HepG2 (cell line): ENCODE results near the gene ATP10A. TPM values are rescaled to one million over a fixed set of nuclear protein-coding genes. Genes with fewer than 3 reads are reported as not detected.

Experiments used
- ATAC-seq: fragments of 200-7000 bp; cut with Tn5 transposase; 3 replicates; pipeline ENCODE4 v1.9.1; 2020; ENCODE audit warnings: mild to moderate bottlenecking, moderate library complexity
- BruUV-seq: library from RNA; stranded (reverse); fragments of 400-500 nt; replicated peaks from 2 replicates; lab custom pipeline; 2021; lab: Mats Ljungman, UMichigan
- CTCF ChIA-PET: fragments of 300-600 bp; formaldehyde crosslinking; extraction: SDS; loops from one replicate; lab custom pipeline; 2021; ENCODE audit warnings: low total read pairs, inconsistent platforms, low intra/inter-chr PET ratio; lab: Yijun Ruan, JAX
- POLR2A ChIA-PET: fragments of 350-600 bp; sonication (Branson Sonifier 250); formaldehyde crosslinking; loops from one replicate; lab custom pipeline; 2020; ENCODE audit warnings: antibody characterized with exemption, inconsistent platforms; lab: Yijun Ruan, JAX
- DNase-seq: peaks from one replicate; pipeline ENCODE4 v3.0.0-alpha.2; 2015; ENCODE audit warnings: low spot score
- FAIRE-seq: peaks from 3 replicates; lab custom pipeline; 2011; peaks lifted over from hg19 to GRCh38; lab: Jason Lieb, UNC
- H2AFZ ChIP-seq: one replicate; pipeline ENCODE4 v1.6.1; 2011; ENCODE audit warnings: low read length, inconsistent platforms
- H3K27ac ChIP-seq: fragments of 300-600 bp; 3 replicates; pipeline ENCODE4 v1.8.0; 2011; ENCODE audit warnings: mixed run types, mild to moderate bottlenecking, mixed read lengths, low read length, inconsistent platforms; ENCODE audit not compliant: insufficient read depth; ENCODE audit errors: extremely low read length
- H3K27me3 ChIP-seq, 2 experiments: fragments of 200-600 bp in 1 of 2; 2 replicates in 1 of 2; 3 replicates in 1 of 2; pipeline versions ENCODE4 v1.6.0 to v1.8.0; 2011; ENCODE audit warnings: low read length in 2 of 2, mild to moderate bottlenecking in 2 of 2, moderate library complexity in 2 of 2, inconsistent platforms in 1 of 2; ENCODE audit not compliant: insufficient read depth in 2 of 2, control insufficient read depth in 1 of 2
- H3K36me3 ChIP-seq, 2 experiments: fragments of 200-600 bp in 1 of 2; replicated peaks in 1 of 2; 2 replicates in 1 of 2; 3 replicates in 1 of 2; pipeline versions ENCODE4 v1.5.1 to v1.8.0; 2011; ENCODE audit warnings: low read length in 2 of 2, inconsistent platforms in 1 of 2; ENCODE audit not compliant: insufficient read depth in 2 of 2, control insufficient read depth in 1 of 2
- H3K4me1 ChIP-seq: 2 replicates; pipeline ENCODE4 v1.5.1; 2012; ENCODE audit warnings: low read length, inconsistent platforms; ENCODE audit not compliant: insufficient read depth
- H3K4me2 ChIP-seq: 2 replicates; pipeline ENCODE4 v1.6.0; 2011; ENCODE audit warnings: low read depth, low read length, inconsistent platforms
- H3K4me3 ChIP-seq, 3 experiments: fragments of 200-600 bp in 1 of 3; sonication (generic), shearing (Covaris generic) in 1 of 3; replicated peaks in 1 of 3; 2 replicates each; pipeline ENCODE4 v1.5.1; 2011 to 2016; ENCODE audit warnings: low read length in 3 of 3, inconsistent platforms in 2 of 3, low read depth in 2 of 3, mild to moderate bottlenecking in 2 of 3, control low read depth in 1 of 3, mixed read lengths in 1 of 3; ENCODE audit not compliant: insufficient read depth in 1 of 3
- H3K79me2 ChIP-seq: one replicate; pipeline ENCODE4 v1.6.1; 2011; ENCODE audit warnings: low read length, inconsistent platforms; ENCODE audit not compliant: insufficient read depth
- H3K9ac ChIP-seq: 2 replicates; pipeline ENCODE4 v1.6.0; 2011; ENCODE audit warnings: mild to moderate bottlenecking, low read depth, low read length, inconsistent platforms; ENCODE audit not compliant: insufficient read depth
- H3K9me3 ChIP-seq: 2 replicates; pipeline ENCODE4 v1.5.1; 2012; ENCODE audit warnings: mild to moderate bottlenecking, low read length
- H4K20me1 ChIP-seq: 2 replicates; pipeline ENCODE4 v1.6.0; 2011; ENCODE audit warnings: inconsistent platforms, mild to moderate bottlenecking, low read length, moderate library complexity; ENCODE audit not compliant: insufficient read depth
- CREB1 ChIP-seq, 2 experiments: fragments of 450-650 bp in 1 of 2; IDR thresholded peaks; 2 replicates each; pipeline ENCODE4 v1.6.1; 2016 to 2017; ENCODE audit warnings: control low read depth in 1 of 2, mild to moderate bottlenecking in 1 of 2, missing compliant biosample characterization in 1 of 2, missing genetic modification characterization in 1 of 2
- ELF1 ChIP-seq: sonication (generic); formaldehyde crosslinking; IDR thresholded peaks from 2 replicates; pipeline ENCODE4 v1.4.0; 2020; ENCODE audit warnings: missing genetic modification reagents
- FOXP4 ChIP-seq: sonication (generic); formaldehyde crosslinking; IDR thresholded peaks from 2 replicates; pipeline ENCODE4 v1.4.0; 2020; ENCODE audit warnings: missing genetic modification reagents
- KDM3A ChIP-seq: IDR thresholded peaks from 2 replicates; pipeline ENCODE4 v1.6.1; 2018; ENCODE audit warnings: low read depth, missing compliant biosample characterization
- MED1 ChIP-seq: sonication (generic); formaldehyde crosslinking; IDR thresholded peaks from 2 replicates; pipeline ENCODE4 v1.4.0; 2020; ENCODE audit warnings: missing genetic modification reagents
- NFE2 ChIP-seq: sonication (generic); formaldehyde crosslinking; IDR thresholded peaks from 2 replicates; pipeline ENCODE4 v1.4.0; 2020; ENCODE audit warnings: missing genetic modification reagents
- XRCC5 ChIP-seq: fragments of 200-400 bp; formaldehyde crosslinking; optimal IDR thresholded peaks from 2 replicates; pipeline ENCODE3; 2017; ENCODE audit warnings: mild to moderate bottlenecking, low read length
- ZKSCAN1 ChIP-seq: fragments of 150-350 bp; IDR thresholded peaks from 2 replicates; pipeline ENCODE4 v1.6.1; 2014; ENCODE audit warnings: low read length
- ZNF20 ChIP-seq: sonication (generic); formaldehyde crosslinking; IDR thresholded peaks from 2 replicates; pipeline ENCODE4 v1.4.0; 2020; ENCODE audit warnings: mild to moderate bottlenecking, moderate library complexity, missing genetic modification reagents
- ZNF577 ChIP-seq: sonication (generic); formaldehyde crosslinking; IDR thresholded peaks from 2 replicates; pipeline ENCODE4 v1.4.0; 2020; ENCODE audit warnings: mild to moderate bottlenecking, low read depth, missing genetic modification reagents, borderline replicate concordance
- ZNF678 ChIP-seq: sonication (generic); formaldehyde crosslinking; IDR thresholded peaks from 2 replicates; pipeline ENCODE4 v1.4.0; 2020; ENCODE audit warnings: mild to moderate bottlenecking, missing genetic modification reagents
- ZNF781 ChIP-seq: sonication (generic); formaldehyde crosslinking; IDR thresholded peaks from 2 replicates; pipeline ENCODE4 v1.5.1; 2020; ENCODE audit warnings: borderline replicate concordance, mild to moderate bottlenecking, missing genetic modification reagents; ENCODE audit errors: not compliant biosample characterization
- ZNF891 ChIP-seq: sonication (generic); formaldehyde crosslinking; IDR thresholded peaks from 2 replicates; pipeline ENCODE4 v1.5.0; 2020; ENCODE audit warnings: mild to moderate bottlenecking, missing genetic modification reagents
- WGBS: methylation state at CpG from one replicate; pipeline ENCODE4 v1.1.6; 2017; ENCODE audit warnings: low lambda C conversion rate; 5-methylcytosine and 5-hydroxymethylcytosine counted together
- in situ Hi-C: cut with HindIII; loops from 2 replicates; pipeline ENCODE4 v1.10.0; 2017; ENCODE audit warnings: low pct_unique_long_range_greater_than_20kb; ENCODE audit not compliant: extremely low pct_ligation_motif_present
- intact Hi-C: fragments of 100-400 bp; cut with micrococcal nuclease; formaldehyde crosslinking; loops from one replicate; pipeline ENCODE4 v1.10.0; 2022; ENCODE audit not compliant: unreplicated experiment
- polyA plus RNA-seq, 8 experiments: library from polyadenylated mRNA; depleted of rRNA in 3 of 8; stranded (reverse) in 7 of 8; unstranded in 1 of 8; fragments of >200 nt; fragmentation: Illumina TruSeq in 4 of 8; extraction: Trizol in 4 of 8; gene quantifications; 2 replicates each; pipeline versions ENCODE4 v1.2.1 to v1.2.3, GENCODE V29; 2011 to 2016; ENCODE audit warnings: low read depth in 4 of 8, missing spikeins in 1 of 8, mixed read lengths in 1 of 8; ENCODE audit not compliant: insufficient read depth in 1 of 8
- total RNA-seq, 5 experiments: library from RNA; depleted of rRNA; stranded (reverse); fragments of >200 nt; fragmentation: Illumina TruSeq; extraction: Trizol; gene quantifications; 2 replicates each; pipeline ENCODE4 v1.2.3, GENCODE V29; 2016; ENCODE audit warnings: low read depth in 1 of 5
- TF ChIP-seq, protein P1 (sequence below): sonication (generic); formaldehyde crosslinking; IDR thresholded peaks from 2 replicates; pipeline ENCODE4 v1.8.1; 2023; ENCODE audit warnings: mild to moderate bottlenecking, missing genetic modification reagents

Gene ATP10A
- total and polyA plus RNA-seq, 2 of the 13 experiments (the other 11 are each of a cell fraction or from before 2014, with no cell fraction given), result 0.58 to 4.2 TPM

GRCh38 chr15:25804451-25804850 lies 58.7 kb downstream of the ATP10A start:
- no peak for ATAC-seq
- no peaks in the 10 kb centered on the region for H3K79me2 ChIP-seq
- 0 out of 5 replicates have a peak, but pooled peaks cover 0 to 3% of the 10 kb centered on the region in 2 experiments for H3K27me3 ChIP-seq
- H2AFZ ChIP-seq, result no peak overlapping the region
- no peak for DNase-seq
- no peak for TF ChIP-seq ZNF781 (CRISPR knock-in tag)
- 0 out of 2 replicates have a peak, but pooled peaks have one; percentile 27 for TF ChIP-seq CREB1 (IDR thresholded peaks at IDR 0.05)
- TF ChIP-seq CREB1 (CRISPR knock-in tag; IDR thresholded peaks at IDR 0.05), result no peak
- no peak for TF ChIP-seq MED1 (CRISPR knock-in tag)
- TF ChIP-seq, all 625 proteins: peak for 1
- no peak overlapping the region for H3K4me3 ChIP-seq
- H3K9ac ChIP-seq, result no peak overlapping the region
- in situ Hi-C loops (no loop called here), intact Hi-C loops (no loop called here)
- ChIA-PET CTCF (no interaction called here), POLR2A (no interaction called here)
- no peaks in the 10 kb centered on the region for H3K4me1 ChIP-seq
- H3K9me3 ChIP-seq, result no peaks in the 10 kb centered on the region
- FAIRE-seq, result no peak
- H3K36me3 ChIP-seq, result no peaks in the 10 kb centered on the region
- no peaks in the 10 kb centered on the region for H4K20me1 ChIP-seq
- no peak overlapping the region for H3K27ac ChIP-seq
- no peak overlapping the region for H3K4me2 ChIP-seq
- WGBS, result 56% methylated on average over 7 of the region's 7 CpGs
- BruUV-seq, result no TSS peak

DNA sequence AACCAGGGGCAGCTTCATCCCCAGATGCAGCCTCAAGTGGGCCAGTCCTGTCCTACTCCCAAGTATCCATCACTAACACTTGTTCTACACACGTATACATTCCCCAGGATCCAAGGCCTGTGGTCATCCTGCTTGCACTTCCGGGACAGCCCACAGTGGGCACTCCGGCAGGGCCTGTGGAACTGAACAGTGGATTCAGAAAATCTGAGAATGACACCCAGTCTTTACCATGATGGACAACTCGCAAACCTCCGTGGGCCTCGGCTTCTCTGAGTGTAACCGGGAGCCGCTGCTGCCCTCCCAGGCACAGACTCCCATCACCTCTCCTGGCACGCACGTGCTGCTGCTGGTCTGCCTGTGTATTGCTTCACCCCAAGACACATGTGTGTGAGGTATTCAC lies 59.6 kb downstream of the ATP10A start:
- H3K79me2 ChIP-seq, result no peaks in the 10 kb centered on the region
- H3K9ac ChIP-seq, result no peak overlapping the region
- no peak; the same call in 2 of the 3 replicates for ATAC-seq
- no peak for DNase-seq
- no peak overlapping the region for H2AFZ ChIP-seq
- H3K36me3 ChIP-seq, result no peaks in the 10 kb centered on the region
- ChIA-PET CTCF (no interaction called here), POLR2A (no interaction called here)
- H3K9me3 ChIP-seq, result no peaks in the 10 kb centered on the region
- intact Hi-C loops, result no loop called here
- H3K27ac ChIP-seq, result no peak overlapping the region
- 0 out of 5 replicates have a peak, but pooled peaks cover 0 to 3% of the 10 kb centered on the region in 2 experiments for H3K27me3 ChIP-seq
- no peaks in the 10 kb centered on the region for H3K4me1 ChIP-seq
- no peak for FAIRE-seq
- in situ Hi-C loops, result no loop called here
- no peaks in the 10 kb centered on the region for H4K20me1 ChIP-seq
- no peak overlapping the region for H3K4me2 ChIP-seq
- no peak overlapping the region for H3K4me3 ChIP-seq
- WGBS, result 77% methylated on average over 9 of the region's 10 CpGs
- BruUV-seq, result no TSS peak
- TF ChIP-seq, protein P1, sequence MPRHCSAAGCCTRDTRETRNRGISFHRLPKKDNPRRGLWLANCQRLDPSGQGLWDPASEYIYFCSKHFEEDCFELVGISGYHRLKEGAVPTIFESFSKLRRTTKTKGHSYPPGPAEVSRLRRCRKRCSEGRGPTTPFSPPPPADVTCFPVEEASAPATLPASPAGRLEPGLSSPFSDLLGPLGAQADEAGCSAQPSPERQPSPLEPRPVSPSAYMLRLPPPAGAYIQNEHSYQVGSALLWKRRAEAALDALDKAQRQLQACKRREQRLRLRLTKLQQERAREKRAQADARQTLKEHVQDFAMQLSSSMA, result no peak
- TF ChIP-seq ELF1 (CRISPR knock-in tag), result no peak
- TF ChIP-seq KDM3A (CRISPR knock-in tag), result no peak
- TF ChIP-seq ZNF678 (CRISPR knock-in tag), result no peak
- no peak for TF ChIP-seq ZKSCAN1
- no peak for TF ChIP-seq ZNF891 (CRISPR knock-in tag)
- TF ChIP-seq ZNF577 (CRISPR knock-in tag), result no peak
- TF ChIP-seq FOXP4 (CRISPR knock-in tag), result no peak
- no peak for TF ChIP-seq XRCC5
- no peak for TF ChIP-seq NFE2 (CRISPR knock-in tag)
- no peak for TF ChIP-seq ZNF20 (CRISPR knock-in tag)
